HepG2 (cell line): ENCODE measurements around the gene MUL1. TPM values are rescaled to one million over a fixed set of nuclear protein-coding genes. Genes with fewer than 3 reads are reported as not detected.

Experiments
- AKAP8 ChIP-seq: sonication (generic); formaldehyde crosslinking; IDR thresholded peaks from 2 replicates; pipeline ENCODE4 v1.5.1; 2020; ENCODE audit warnings: mild to moderate bottlenecking, missing genetic modification reagents
- BRF2 ChIP-seq: sonication (generic); formaldehyde crosslinking; IDR thresholded peaks from 2 replicates; pipeline ENCODE4 v1.8.1; 2022; ENCODE audit warnings: mild to moderate bottlenecking, missing genetic modification reagents
- DDIT3 ChIP-seq: sonication (generic); formaldehyde crosslinking; IDR thresholded peaks from 2 replicates; pipeline ENCODE4 v1.4.0; 2020; ENCODE audit warnings: mild to moderate bottlenecking, missing genetic modification reagents
- FOXK1 ChIP-seq: sonication (generic); formaldehyde crosslinking; IDR thresholded peaks from 2 replicates; pipeline ENCODE4 v1.4.0; 2020; ENCODE audit warnings: low read depth, missing genetic modification reagents, borderline replicate concordance
- HINFP ChIP-seq: sonication (generic); formaldehyde crosslinking; IDR thresholded peaks from 2 replicates; pipeline ENCODE4 v1.4.0; 2020; ENCODE audit warnings: low read depth, mild to moderate bottlenecking, missing genetic modification reagents
- JUN ChIP-seq: sonication (generic); formaldehyde crosslinking; IDR thresholded peaks from 2 replicates; pipeline ENCODE4 v1.4.0; 2020; ENCODE audit warnings: mild to moderate bottlenecking, missing genetic modification reagents
- MAFK ChIP-seq, 2 experiments: IDR thresholded peaks in 1 of 2; conservative IDR thresholded peaks in 1 of 2; 2 replicates each; pipeline ENCODE4 v1.6.1; 2011; ENCODE audit warnings: improper control_type of control experiment in 2 of 2, low read length in 2 of 2
- MXI1 ChIP-seq: IDR thresholded peaks from 3 replicates; pipeline ENCODE4 v1.6.1; 2012; ENCODE audit warnings: low read depth, low read length, inconsistent platforms, borderline replicate concordance
- MZF1 ChIP-seq: sonication (generic); formaldehyde crosslinking; IDR thresholded peaks from 2 replicates; pipeline ENCODE4 v1.8.1; 2023; ENCODE audit warnings: mild to moderate bottlenecking, missing genetic modification reagents, borderline replicate concordance
- NBN ChIP-seq: fragments of 450-650 bp; conservative IDR thresholded peaks from 2 replicates; pipeline ENCODE4 v1.6.1; 2017
- NFE2 ChIP-seq: sonication (generic); formaldehyde crosslinking; IDR thresholded peaks from 2 replicates; pipeline ENCODE4 v1.4.0; 2020; ENCODE audit warnings: missing genetic modification reagents
- NFIC ChIP-seq: IDR thresholded peaks from 2 replicates; pipeline ENCODE4 v1.6.1; 2012; ENCODE audit warnings: mild to moderate bottlenecking, low read length, inconsistent platforms
- NFKB2 ChIP-seq: sonication (generic); formaldehyde crosslinking; IDR thresholded peaks from 2 replicates; pipeline ENCODE4 v1.4.0; 2020; ENCODE audit warnings: missing genetic modification reagents, borderline replicate concordance
- NFKBIZ ChIP-seq: IDR thresholded peaks from 2 replicates; pipeline ENCODE4 v1.6.1; 2018; ENCODE audit warnings: missing genetic modification reagents, missing compliant biosample characterization
- NFRKB ChIP-seq: fragments of 450-650 bp; IDR thresholded peaks from 2 replicates; pipeline ENCODE4 v1.6.1; 2017
- RFX5 ChIP-seq: IDR thresholded peaks from 2 replicates; pipeline ENCODE4 v1.6.1; 2011; ENCODE audit warnings: low read depth, low read length, improper control_type of control experiment
- SOX5 ChIP-seq: IDR thresholded peaks from 2 replicates; pipeline ENCODE4 v1.6.1; 2016; ENCODE audit warnings: borderline replicate concordance
- STAT5B ChIP-seq: sonication (generic); formaldehyde crosslinking; IDR thresholded peaks from 2 replicates; pipeline ENCODE4 v1.4.0; 2020; ENCODE audit warnings: missing genetic modification reagents
- TRIM22 ChIP-seq: fragments of 450-650 bp; IDR thresholded peaks from 2 replicates; pipeline ENCODE4 v1.6.1; 2017
- ZBTB42 ChIP-seq: sonication (generic); formaldehyde crosslinking; IDR thresholded peaks from 2 replicates; pipeline ENCODE4 v1.5.0; 2020; ENCODE audit warnings: mild to moderate bottlenecking, missing genetic modification reagents
- ZBTB7A ChIP-seq: sonication (generic); formaldehyde crosslinking; IDR thresholded peaks from 2 replicates; pipeline ENCODE4 v1.8.0; 2022; ENCODE audit warnings: mild to moderate bottlenecking, missing genetic modification reagents
- ZFP37 ChIP-seq: sonication (generic); formaldehyde crosslinking; IDR thresholded peaks from 2 replicates; pipeline ENCODE4 v1.4.0; 2020; ENCODE audit warnings: missing genetic modification reagents, borderline replicate concordance
- ZKSCAN8 ChIP-seq: IDR thresholded peaks from 2 replicates; pipeline ENCODE4 v1.6.1; 2016; ENCODE audit warnings: borderline replicate concordance, missing genetic modification reagents, missing compliant biosample characterization
- ZNF317 ChIP-seq: sonication (generic); formaldehyde crosslinking; IDR thresholded peaks from 2 replicates; pipeline ENCODE4 v1.5.0; 2020; ENCODE audit warnings: mild to moderate bottlenecking, missing genetic modification reagents
- ZNF430 ChIP-seq: sonication (generic); formaldehyde crosslinking; IDR thresholded peaks from 2 replicates; pipeline ENCODE4 v1.9.0; 2021; ENCODE audit warnings: mild to moderate bottlenecking, missing genetic modification reagents
- ZNF83 ChIP-seq: sonication (generic); formaldehyde crosslinking; IDR thresholded peaks from 2 replicates; pipeline ENCODE4 v1.4.0; 2020; ENCODE audit warnings: missing genetic modification reagents, mild to moderate bottlenecking, borderline replicate concordance
- polyA plus RNA-seq, 8 experiments: library from polyadenylated mRNA; depleted of rRNA in 3 of 8; stranded (reverse) in 7 of 8; unstranded in 1 of 8; fragments of >200 nt; fragmentation: Illumina TruSeq in 4 of 8; extraction: Trizol in 4 of 8; gene quantifications; 2 replicates each; pipeline versions ENCODE4 v1.2.1 to v1.2.3, GENCODE V29; 2011 to 2016; ENCODE audit warnings: low read depth in 4 of 8, missing spikeins in 1 of 8, mixed read lengths in 1 of 8; ENCODE audit not compliant: insufficient read depth in 1 of 8
- total RNA-seq, 5 experiments: library from RNA; depleted of rRNA; stranded (reverse); fragments of >200 nt; fragmentation: Illumina TruSeq; extraction: Trizol; gene quantifications; 2 replicates each; pipeline ENCODE4 v1.2.3, GENCODE V29; 2016; ENCODE audit warnings: low read depth in 1 of 5

Gene MUL1
- total and polyA plus RNA-seq, 2 of the 13 experiments (the other 11 are each of a cell fraction or from before 2014, with no cell fraction given), result 21.5 to 26.5 TPM

- TF ChIP-seq ZNF317, result no peak
- no peak for TF ChIP-seq NFKBIZ (CRISPR knock-in tag)
- TF ChIP-seq MZF1 (CRISPR knock-in tag), result no peak
- no peak for TF ChIP-seq MXI1
- TF ChIP-seq DDIT3 (CRISPR knock-in tag), result no peak
- no peak for TF ChIP-seq NBN
- TF ChIP-seq BRF2 (CRISPR knock-in tag), result no peak
- TF ChIP-seq ZNF430, result no peak
- TF ChIP-seq AKAP8 (CRISPR knock-in tag), result peak; percentile 80; the same call in 1 of the 2 replicates
- no peak for TF ChIP-seq FOXK1 (CRISPR knock-in tag)
- no peak for TF ChIP-seq ZNF83
- no peak for TF ChIP-seq HINFP (CRISPR knock-in tag)
- no peak for TF ChIP-seq NFE2 (CRISPR knock-in tag)
- no peak for TF ChIP-seq JUN (CRISPR knock-in tag)
- no peak for TF ChIP-seq NFIC
- no peak for TF ChIP-seq RFX5
- TF ChIP-seq ZBTB42 (CRISPR knock-in tag), result no peak
- peak; percentile 69 for TF ChIP-seq ZBTB7A (CRISPR knock-in tag)
- peak; percentile 50 for TF ChIP-seq NFKB2 (CRISPR knock-in tag)
- TF ChIP-seq ZFP37, result no peak
- TF ChIP-seq ZKSCAN8 (CRISPR knock-in tag), result no peak
- TF ChIP-seq NFRKB, result no peak
- TF ChIP-seq MAFK (conservative IDR thresholded peaks at IDR 0.05 in 1 of 2, IDR thresholded peaks at IDR 0.05 in 1 of 2; ENCODE audit: low read length in 2 of 2), result no peak
- TF ChIP-seq STAT5B (CRISPR knock-in tag), result no peak
- no peak for TF ChIP-seq TRIM22
- TF ChIP-seq SOX5 (CRISPR knock-in tag), result no peak
Observed at GRCh38 chr1:20483833-20484518, 24.0 kb downstream of the MUL1 start (continued).
